ENCODE data around the gene CD200. TPM values are rescaled to one million over a fixed set of nuclear protein-coding genes. Genes with fewer than 3 reads are reported as not detected.
A peak's percentile ranks its signal among the peaks of the same experiment; 100 is the strongest.

The CD200 gene
- total RNA-seq, 1 donor from 2014 or later, result 6.5 TPM

DNA sequence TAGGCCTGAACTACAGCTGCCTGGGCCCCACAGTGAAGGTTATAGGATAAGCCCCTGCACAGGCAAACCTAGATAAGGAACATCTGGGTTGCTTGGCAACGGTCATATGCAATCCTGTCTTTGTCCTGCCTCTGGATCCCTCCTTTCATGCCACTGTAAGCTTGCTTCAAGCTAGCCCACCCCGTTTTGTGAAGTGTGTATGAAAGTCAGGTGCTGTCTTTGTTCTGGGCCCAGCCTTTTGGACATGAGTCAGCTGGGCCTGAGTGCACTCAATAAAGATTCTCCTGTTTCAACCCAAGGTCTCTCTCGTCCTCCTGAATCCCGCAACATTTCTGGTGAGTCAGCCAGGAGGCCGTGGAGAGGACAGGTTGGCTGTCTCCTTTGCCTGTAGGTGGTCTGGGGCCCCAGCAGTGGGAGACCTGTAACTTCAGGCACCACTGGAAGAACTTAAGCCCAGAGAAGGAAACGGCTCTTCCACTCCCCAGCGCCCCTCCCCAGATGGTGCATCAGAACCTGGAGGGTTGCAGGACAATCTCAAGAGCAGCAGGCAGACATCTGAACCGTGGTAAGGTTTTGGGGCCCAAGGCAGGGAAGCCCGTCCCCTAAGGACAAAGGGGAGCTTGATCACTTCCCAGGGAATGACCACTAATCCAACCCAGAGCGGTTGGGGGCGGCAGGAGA, 30.7 kb upstream of the CD200 start:
- ATAC-seq, result no peak
- no peaks in the 10 kb centered on the region for H3K9me3 ChIP-seq
- no peaks in the 10 kb centered on the region for H3K36me3 ChIP-seq
- H3K4me3 ChIP-seq, result no peak overlapping the region
- peaks cover 9% of the 10 kb centered on the region for H3K4me1 ChIP-seq
- no peak overlapping the region for H3K27ac ChIP-seq
- TF ChIP-seq, protein P1, sequence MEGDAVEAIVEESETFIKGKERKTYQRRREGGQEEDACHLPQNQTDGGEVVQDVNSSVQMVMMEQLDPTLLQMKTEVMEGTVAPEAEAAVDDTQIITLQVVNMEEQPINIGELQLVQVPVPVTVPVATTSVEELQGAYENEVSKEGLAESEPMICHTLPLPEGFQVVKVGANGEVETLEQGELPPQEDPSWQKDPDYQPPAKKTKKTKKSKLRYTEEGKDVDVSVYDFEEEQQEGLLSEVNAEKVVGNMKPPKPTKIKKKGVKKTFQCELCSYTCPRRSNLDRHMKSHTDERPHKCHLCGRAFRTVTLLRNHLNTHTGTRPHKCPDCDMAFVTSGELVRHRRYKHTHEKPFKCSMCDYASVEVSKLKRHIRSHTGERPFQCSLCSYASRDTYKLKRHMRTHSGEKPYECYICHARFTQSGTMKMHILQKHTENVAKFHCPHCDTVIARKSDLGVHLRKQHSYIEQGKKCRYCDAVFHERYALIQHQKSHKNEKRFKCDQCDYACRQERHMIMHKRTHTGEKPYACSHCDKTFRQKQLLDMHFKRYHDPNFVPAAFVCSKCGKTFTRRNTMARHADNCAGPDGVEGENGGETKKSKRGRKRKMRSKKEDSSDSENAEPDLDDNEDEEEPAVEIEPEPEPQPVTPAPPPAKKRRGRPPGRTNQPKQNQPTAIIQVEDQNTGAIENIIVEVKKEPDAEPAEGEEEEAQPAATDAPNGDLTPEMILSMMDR (IDR thresholded peaks at IDR 0.05), result no peak
- no peaks in the 10 kb centered on the region for H3K27me3 ChIP-seq
- intact Hi-C loops (cut with DNase I), result no loop called here
- peak; percentile 41 for DNase-seq

DNA sequence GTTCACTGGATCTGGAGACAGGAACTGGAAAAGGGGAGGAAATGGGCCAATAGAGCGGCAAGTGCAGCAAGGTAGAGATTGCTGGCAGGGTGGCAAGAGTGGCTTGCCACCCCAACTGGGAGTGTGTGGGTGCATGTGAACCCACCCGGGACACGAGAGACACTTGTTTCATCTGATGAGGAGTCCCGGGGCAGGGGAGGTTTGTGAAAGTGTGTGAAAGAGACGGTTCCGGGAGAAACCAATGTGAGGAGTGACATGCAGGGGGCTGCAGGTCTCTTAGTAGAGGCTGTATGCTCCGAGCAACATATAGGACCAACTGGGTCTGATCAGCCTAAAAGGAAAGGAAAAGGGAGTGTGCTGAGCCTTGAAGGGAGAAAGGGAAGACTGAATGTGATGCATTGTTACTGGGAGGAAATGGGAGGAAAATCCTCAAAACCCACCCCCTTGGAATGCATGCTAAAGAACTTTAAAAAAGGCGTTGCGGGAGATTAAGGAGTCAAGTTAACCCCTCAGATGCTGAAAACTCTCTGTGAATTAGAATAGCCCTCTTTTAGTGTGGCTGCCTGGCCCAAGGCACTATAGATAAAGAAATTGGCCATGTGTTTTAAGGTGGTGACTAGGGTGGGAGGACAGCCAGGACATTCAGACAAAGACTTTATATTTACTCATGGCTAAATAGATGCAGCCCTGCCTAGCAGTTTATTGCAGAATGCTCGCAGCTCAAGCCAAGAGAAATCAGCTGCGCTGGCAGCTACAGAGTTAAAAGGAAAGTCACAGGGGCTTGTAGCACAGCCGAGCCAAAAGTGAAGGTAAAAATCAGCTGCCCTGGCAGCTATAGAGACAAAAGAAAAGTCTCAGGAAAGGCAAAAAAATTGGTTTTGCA, 29.8 kb upstream of the CD200 start:
- Histone ChIP-seq H3K27ac (no peak overlapping the region), H3K9me3 (no peaks in the 10 kb centered on the region), H3K4me3 (peak overlapping the region; percentile 33), H3K27me3 (no peaks in the 10 kb centered on the region), H3K36me3 (no peaks in the 10 kb centered on the region), H3K4me1 (peaks cover 9% of the 10 kb centered on the region)
- ATAC-seq (no peak), DNase-seq (no peak)
- TF ChIP-seq, protein P1 (IDR thresholded peaks at IDR 0.05), result no peak
- intact Hi-C loops (cut with DNase I), result no loop called here

DNA sequence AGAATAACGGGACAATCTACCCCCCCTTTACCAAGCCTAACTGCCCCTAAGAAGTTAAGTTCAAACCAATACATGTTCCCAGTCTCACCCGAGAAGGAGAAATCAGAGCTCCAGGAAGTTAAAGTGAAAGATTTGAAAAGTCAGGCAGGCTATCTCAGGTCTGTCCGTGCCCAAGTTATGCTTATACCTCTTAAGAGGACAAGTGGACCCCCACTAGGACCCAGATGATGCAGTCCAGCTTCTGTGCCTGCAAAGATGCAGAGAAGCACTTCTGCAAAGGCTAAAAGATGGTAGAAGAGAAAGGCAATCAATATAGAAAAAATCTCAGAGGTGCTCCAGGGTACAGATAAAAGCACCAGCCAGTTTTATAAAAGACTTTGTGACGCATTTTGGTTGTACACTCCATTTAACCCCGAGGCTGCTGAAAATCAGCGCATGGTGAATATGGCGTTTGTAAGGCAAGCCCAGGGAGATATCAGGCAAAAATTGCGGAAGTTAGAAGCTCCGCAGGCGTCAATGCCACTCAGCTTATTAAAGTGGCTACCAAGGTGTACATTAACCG, 29.1 kb upstream of the CD200 start:
- no peak for DNase-seq

DNA sequence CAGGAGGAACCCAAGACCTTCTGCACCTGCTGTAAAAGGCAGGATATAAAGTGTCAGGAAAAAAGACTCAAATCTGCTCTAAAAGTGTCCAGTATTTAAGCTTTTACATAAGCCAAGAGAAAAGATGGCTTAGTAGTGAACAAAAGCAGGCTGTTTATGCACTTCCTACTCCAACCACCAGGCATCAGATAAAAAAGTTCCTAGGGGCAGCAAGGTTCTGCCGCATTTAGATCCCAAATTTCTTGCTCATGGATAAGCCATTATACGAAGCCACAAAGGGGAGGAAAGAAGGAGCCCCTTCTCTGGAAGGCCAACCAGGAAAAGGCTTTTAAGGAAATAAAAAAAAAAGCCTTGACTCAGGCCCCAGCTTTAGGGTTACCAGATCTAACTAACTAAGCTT, 28.3 kb upstream of the CD200 start:
- no peaks in the 10 kb centered on the region for H3K27me3 ChIP-seq
- no peaks in the 10 kb centered on the region for H3K36me3 ChIP-seq
- no peaks in the 10 kb centered on the region for H3K9me3 ChIP-seq
- peaks cover 9% of the 10 kb centered on the region for H3K4me1 ChIP-seq
- H3K4me3 ChIP-seq, result no peak overlapping the region
- TF ChIP-seq, protein P1 (IDR thresholded peaks at IDR 0.05), result peak; percentile 13
- no peak for ATAC-seq
- intact Hi-C loops (cut with DNase I), result no loop called here
- DNase-seq, result no peak
- no peak overlapping the region for H3K27ac ChIP-seq

More for the DNA sequence above, 29.1 kb upstream of the CD200 start:
- Histone ChIP-seq H3K36me3 (no peaks in the 10 kb centered on the region), H3K27ac (no peak overlapping the region), H3K4me3 (peak overlapping the region; percentile 33), H3K9me3 (no peaks in the 10 kb centered on the region), H3K4me1 (peaks cover 9% of the 10 kb centered on the region), H3K27me3 (no peaks in the 10 kb centered on the region)
- peak; percentile 46 for ATAC-seq
- TF ChIP-seq, protein P1 (IDR thresholded peaks at IDR 0.05), result no peak
- intact Hi-C loops (cut with DNase I), result no loop called here

DNA sequence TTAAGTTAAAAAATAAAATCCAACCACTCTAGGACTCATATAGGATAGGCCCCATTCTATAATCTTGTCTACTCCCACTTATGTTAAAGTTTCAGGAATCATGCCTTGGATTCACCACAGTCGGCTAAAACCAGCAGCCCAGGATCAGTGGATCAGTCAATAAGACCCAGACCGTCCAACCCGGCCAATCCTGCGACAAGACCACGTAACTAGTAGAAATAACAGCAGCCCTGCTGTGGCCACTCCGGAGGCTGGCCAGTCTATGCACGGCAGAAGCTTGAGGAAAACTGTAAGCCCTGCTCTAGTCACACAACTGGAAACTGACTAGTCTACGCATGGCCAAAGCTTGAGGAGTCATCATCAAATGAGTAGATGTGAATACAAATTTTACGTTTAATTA, 26.1 kb upstream of the CD200 start:
- intact Hi-C loops (cut with DNase I), result no loop called here
- no peaks in the 10 kb centered on the region for H3K27me3 ChIP-seq
- H3K4me1 ChIP-seq, result peaks cover 9% of the 10 kb centered on the region
- ATAC-seq, result no peak
- TF ChIP-seq, protein P1 (IDR thresholded peaks at IDR 0.05), result no peak
- no peak overlapping the region for H3K4me3 ChIP-seq
- H3K27ac ChIP-seq, result no peak overlapping the region
- no peaks in the 10 kb centered on the region for H3K9me3 ChIP-seq
- H3K36me3 ChIP-seq, result no peaks in the 10 kb centered on the region
- no peak for DNase-seq
